ENCODE measurements around the gene RPP21. TPM values are rescaled to one million over a fixed set of nuclear protein-coding genes. Genes with fewer than 3 reads are reported as not detected.

The RPP21 gene
- total RNA-seq, 3 donors from 2014 or later: 34.9 to 66.8 (median 35.1) TPM

- H3K36me3 ChIP-seq (ENCODE audit: low read depth): no peaks in the 10 kb centered on the region
- H3K4me1 ChIP-seq (ENCODE audit: low read depth): no peaks in the 10 kb centered on the region
- intact Hi-C loops (cut with DNase I, micrococcal nuclease): no loop called here
- TF ChIP-seq, protein P1, sequence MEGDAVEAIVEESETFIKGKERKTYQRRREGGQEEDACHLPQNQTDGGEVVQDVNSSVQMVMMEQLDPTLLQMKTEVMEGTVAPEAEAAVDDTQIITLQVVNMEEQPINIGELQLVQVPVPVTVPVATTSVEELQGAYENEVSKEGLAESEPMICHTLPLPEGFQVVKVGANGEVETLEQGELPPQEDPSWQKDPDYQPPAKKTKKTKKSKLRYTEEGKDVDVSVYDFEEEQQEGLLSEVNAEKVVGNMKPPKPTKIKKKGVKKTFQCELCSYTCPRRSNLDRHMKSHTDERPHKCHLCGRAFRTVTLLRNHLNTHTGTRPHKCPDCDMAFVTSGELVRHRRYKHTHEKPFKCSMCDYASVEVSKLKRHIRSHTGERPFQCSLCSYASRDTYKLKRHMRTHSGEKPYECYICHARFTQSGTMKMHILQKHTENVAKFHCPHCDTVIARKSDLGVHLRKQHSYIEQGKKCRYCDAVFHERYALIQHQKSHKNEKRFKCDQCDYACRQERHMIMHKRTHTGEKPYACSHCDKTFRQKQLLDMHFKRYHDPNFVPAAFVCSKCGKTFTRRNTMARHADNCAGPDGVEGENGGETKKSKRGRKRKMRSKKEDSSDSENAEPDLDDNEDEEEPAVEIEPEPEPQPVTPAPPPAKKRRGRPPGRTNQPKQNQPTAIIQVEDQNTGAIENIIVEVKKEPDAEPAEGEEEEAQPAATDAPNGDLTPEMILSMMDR (IDR thresholded peaks at IDR 0.05): no peak
- H3K4me3 ChIP-seq: no peak overlapping the region
- DNase-seq (no peak), ATAC-seq (no peak)
- no peaks in the 10 kb centered on the region for H3K9me3 ChIP-seq
Measured at GRCh38 chr6:30334075-30334783, 10.7 kb upstream of the RPP21 start.

- Histone ChIP-seq H3K4me3 (no peak overlapping the region), H3K4me1 (ENCODE audit: low read depth) (no peaks in the 10 kb centered on the region), H3K36me3 (ENCODE audit: low read depth) (no peaks in the 10 kb centered on the region), H3K9me3 (no peaks in the 10 kb centered on the region)
- ATAC-seq (no peak), DNase-seq (no peak)
- TF ChIP-seq, protein P1 (IDR thresholded peaks at IDR 0.05): no peak
- intact Hi-C loops (cut with DNase I, micrococcal nuclease): no loop called here
Measured at GRCh38 chr6:30340589-30341054, 4.3 kb upstream of the RPP21 start.

DNA sequence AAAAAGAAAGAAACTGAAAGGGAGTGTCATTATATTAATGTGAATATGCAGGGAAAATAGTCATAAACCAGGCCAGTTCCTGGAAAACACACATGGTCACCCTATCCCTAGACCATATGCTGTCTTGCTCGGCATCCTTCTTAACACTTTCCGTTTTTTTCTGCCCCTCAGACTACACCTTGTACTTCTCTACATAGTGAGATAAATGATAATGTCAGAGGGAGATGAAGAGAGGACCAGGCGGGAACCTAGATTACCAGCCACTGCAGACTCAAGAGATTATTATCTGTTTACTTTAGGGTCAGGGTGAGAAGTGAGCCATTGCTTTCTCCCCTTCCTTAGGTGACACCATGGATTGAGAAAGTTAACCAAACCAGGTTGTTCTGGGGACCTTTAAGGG lies 3.7 kb upstream of the RPP21 start:
- intact Hi-C loops (cut with DNase I, micrococcal nuclease): no loop called here
- Histone ChIP-seq H3K36me3 (ENCODE audit: low read depth) (no peaks in the 10 kb centered on the region), H3K4me3 (no peak overlapping the region), H3K9me3 (no peaks in the 10 kb centered on the region), H3K4me1 (ENCODE audit: low read depth) (no peaks in the 10 kb centered on the region)
- ATAC-seq: no peak
- no peak for DNase-seq
- TF ChIP-seq, protein P1 (IDR thresholded peaks at IDR 0.05): no peak

DNA sequence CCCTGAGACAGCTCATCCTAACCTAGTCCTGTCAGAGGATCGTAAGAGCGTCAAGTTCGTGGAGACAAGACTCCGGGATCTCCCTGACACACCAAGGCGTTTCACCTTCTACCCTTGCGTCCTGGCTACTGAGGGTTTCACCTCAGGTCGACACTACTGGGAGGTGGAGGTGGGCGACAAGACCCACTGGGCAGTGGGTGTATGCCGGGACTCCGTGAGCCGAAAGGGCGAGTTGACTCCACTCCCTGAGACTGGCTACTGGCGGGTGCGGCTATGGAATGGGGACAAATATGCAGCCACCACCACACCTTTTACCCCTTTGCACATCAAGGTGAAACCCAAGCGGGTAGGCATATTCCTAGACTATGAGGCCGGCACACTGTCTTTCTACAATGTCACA lies 3.2 kb upstream of the RPP21 start:
- intact Hi-C loops (cut with DNase I, micrococcal nuclease): no loop called here
- TF ChIP-seq, protein P1 (IDR thresholded peaks at IDR 0.05): no peak
- no peak overlapping the region for H3K4me3 ChIP-seq
- H3K9me3 ChIP-seq: no peaks in the 10 kb centered on the region
- no peaks in the 10 kb centered on the region for H3K4me1 ChIP-seq (ENCODE audit: low read depth)
- no peaks in the 10 kb centered on the region for H3K36me3 ChIP-seq (ENCODE audit: low read depth)
- DNase-seq (no peak), ATAC-seq (no peak)

DNA sequence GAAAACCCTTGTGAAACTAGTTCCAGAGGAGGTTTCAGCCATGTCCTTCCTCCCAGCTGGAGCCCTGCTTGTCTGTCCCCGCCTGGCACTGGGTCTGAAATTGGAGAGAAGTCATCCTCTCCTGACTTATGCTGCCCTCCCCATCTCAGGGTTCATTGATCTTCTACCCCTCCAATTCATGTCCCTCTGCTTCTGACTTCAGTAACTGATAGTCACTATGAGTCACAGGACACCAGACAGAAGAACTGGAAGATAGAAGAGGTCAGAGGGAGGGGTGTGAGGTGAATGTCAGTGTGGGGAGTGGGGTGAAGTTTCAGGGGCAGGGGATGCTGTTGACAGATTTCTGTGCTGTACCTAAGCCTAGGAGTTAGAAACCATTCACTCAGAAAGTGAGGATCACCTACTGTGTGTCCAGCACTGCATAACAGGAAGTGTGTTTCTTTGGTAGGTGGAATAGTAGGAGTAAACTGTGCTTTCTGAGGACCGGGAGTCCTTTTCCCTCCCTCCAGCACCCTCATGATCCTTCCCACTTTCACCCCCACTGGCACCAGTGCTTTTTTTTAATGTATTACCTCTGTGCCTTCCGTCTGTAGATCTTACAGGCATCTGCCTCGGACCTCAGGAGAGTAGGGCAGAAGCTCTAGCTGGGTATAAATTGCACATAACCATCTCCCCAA lies 627 bp upstream of the RPP21 start:
- Histone ChIP-seq H3K4me3 (no peak overlapping the region), H3K4me1 (ENCODE audit: low read depth) (no peaks in the 10 kb centered on the region), H3K9me3 (no peaks in the 10 kb centered on the region), H3K36me3 (ENCODE audit: low read depth) (no peaks in the 10 kb centered on the region)
- intact Hi-C loops (cut with DNase I, micrococcal nuclease): no loop called here
- no peak for ATAC-seq
- no peak for DNase-seq
- TF ChIP-seq, protein P1 (IDR thresholded peaks at IDR 0.05): no peak
